Stomach (tissue), 9 donors: ENCODE results near the gene NPAS3. TPM values are rescaled to one million over a fixed set of nuclear protein-coding genes. Genes with fewer than 3 reads are reported as not detected.

Source experiments
- DNase-seq, 2 donors: peaks; one replicate each; pipeline versions ENCODE4 v3.0.0 to v3.0.0-alpha.2; 2013 to 2019
- H3K27ac ChIP-seq, 5 donors: fragments of 200-600 bp in 4 of 5; sonication (generic) in 4 of 5; one replicate each; pipeline ENCODE4 v1.5.1; 2013 to 2019; ENCODE audit warnings: mild to moderate bottlenecking in 1 of 5, moderate library complexity in 1 of 5
- H3K27me3 ChIP-seq, 3 donors: fragments of 200-600 bp; sonication (generic); one replicate each; pipeline ENCODE4 v1.5.1; 2017 to 2019; ENCODE audit warnings: mixed run types in 1 of 3
- H3K36me3 ChIP-seq, 4 donors: fragments of 200-600 bp; sonication (generic); 1 replicate in 3 of 4; 2 replicates in 1 of 4; pipeline ENCODE4 v1.5.1; 2016 to 2019
- H3K4me1 ChIP-seq, 4 donors: fragments of 200-600 bp; sonication (generic); one replicate each; pipeline ENCODE4 v1.5.1; 2016 to 2019
- H3K4me3 ChIP-seq, 4 donors: fragments of 200-600 bp; sonication (generic) in 3 of 4; one replicate each; pipeline ENCODE4 v1.5.1; 2016 to 2019; ENCODE audit warnings: mild to moderate bottlenecking in 1 of 4
- H3K9me3 ChIP-seq, 4 donors: fragments of 200-600 bp; sonication (generic); one replicate each; pipeline ENCODE4 v1.5.1; 2016 to 2019
- CTCF ChIP-seq, 7 experiments: fragments of 450-650 bp in 4 of 7; fragments of 200-600 bp in 3 of 7; sonication (generic) in 3 of 7; IDR thresholded peaks; one replicate each; pipeline ENCODE4 v1.5.1; 2016 to 2019; ENCODE audit warnings: antibody characterized with exemption in 7 of 7, control low read depth in 2 of 7, mild to moderate bottlenecking in 1 of 7
- EP300 ChIP-seq: sonication (generic); formaldehyde crosslinking; IDR thresholded peaks from one replicate; pipeline ENCODE4 v1.6.1; 2017; ENCODE audit warnings: antibody characterized with exemption
- POLR2A ChIP-seq, 4 donors: fragments of 450-650 bp; IDR thresholded peaks; one replicate each; pipeline ENCODE4 v1.6.1; 2016; ENCODE audit warnings: antibody characterized with exemption in 4 of 4, control low read depth in 2 of 4, mild to moderate bottlenecking in 1 of 4, moderate library complexity in 1 of 4
- POLR2AphosphoS5 ChIP-seq, 3 donors: sonication (generic); formaldehyde crosslinking; IDR thresholded peaks; one replicate each; pipeline ENCODE4 v1.6.1; 2016; ENCODE audit warnings: antibody characterized with exemption in 3 of 3
- WGBS, 5 donors: extraction: QIAGEN DNeasy Blood & Tissue Kit in 3 of 5; methylation state at CpG; one replicate each; pipeline versions ENCODE4 v1.1.5 to v1.1.7; 2013 to 2018; 5-methylcytosine and 5-hydroxymethylcytosine counted together
- intact Hi-C: fragments of 100-400 bp; cut with DNase I; formaldehyde crosslinking; loops from one replicate; pipeline ENCODE4 v1.15.1; 2023; ENCODE audit warnings: low total_unique reads
- polyA plus RNA-seq, 3 donors: library from polyadenylated mRNA; stranded (reverse); fragments of 200-250 nt; gene quantifications; one replicate each; pipeline ENCODE4 v1.2.3, GENCODE V29; 2013
- total RNA-seq, 5 donors: library from RNA; depleted of rRNA; stranded (reverse); fragments of >200 nt; gene quantifications; one replicate each; pipeline versions ENCODE4 v1.1.0 to v1.2.3, GENCODE V29; 2014 to 2016
- donor health status: healthy with polysubstance abuse.
- donor health status: Bipolar disorder and iron deficiency.
- donor health status: healthy.

The NPAS3 gene
- total and polyA plus RNA-seq, 8 donors, result under 0.01 to 7.9 (median 0.76) TPM; not detected in 1

- intact Hi-C loops, result no loop called here
- WGBS, 5 donors, result 58 to 77% (median 67%) methylated on average over 4 of the region's 4 CpGs
Observed at GRCh38 chr14:33120966-33121365, 182.3 kb downstream of the NPAS3 start.

GRCh38 chr14:33123281-33123680 is 184.6 kb downstream of the NPAS3 start:
- Histone ChIP-seq H3K4me1 (no peaks in the 10 kb centered on the region), H3K9me3 (no peaks in the 10 kb centered on the region), H3K27me3 (no peaks in the 10 kb centered on the region), H3K36me3 (no peaks in the 10 kb centered on the region), H3K4me3 (no peak overlapping the region), H3K27ac (no peak overlapping the region)
- TF ChIP-seq EP300 (no peak), CTCF (IDR thresholded peaks at IDR 0.05) (no peak), POLR2AphosphoS5 (IDR thresholded peaks at IDR 0.05) (no peak), POLR2A (IDR thresholded peaks at IDR 0.05) (no peak)
- WGBS, 5 donors, result 51 to 90% (median 74%) methylated on average over 2 of the region's 2 CpGs
- intact Hi-C loops, result no loop called here
- DNase-seq, result no peak

More at GRCh38 chr14:33120966-33121365, 182.3 kb downstream of the NPAS3 start:
- no peak overlapping the region for H3K4me3 ChIP-seq
- H3K36me3 ChIP-seq, result no peaks in the 10 kb centered on the region
- TF ChIP-seq CTCF (IDR thresholded peaks at IDR 0.05) (no peak), POLR2A (IDR thresholded peaks at IDR 0.05) (no peak), POLR2AphosphoS5 (IDR thresholded peaks at IDR 0.05) (no peak), EP300 (no peak)
- no peak for DNase-seq
- no peaks in the 10 kb centered on the region for H3K4me1 ChIP-seq
- H3K27ac ChIP-seq, result no peak overlapping the region
- no peaks in the 10 kb centered on the region for H3K27me3 ChIP-seq
- H3K9me3 ChIP-seq, result no peaks in the 10 kb centered on the region

- H3K36me3 ChIP-seq, result no peaks in the 10 kb centered on the region
- H3K4me3 ChIP-seq, result no peak overlapping the region
- intact Hi-C loops, result no loop called here
- no peak for TF ChIP-seq POLR2AphosphoS5 (IDR thresholded peaks at IDR 0.05)
- TF ChIP-seq EP300, result no peak
- TF ChIP-seq CTCF (IDR thresholded peaks at IDR 0.05), result no peak
- no peak for TF ChIP-seq POLR2A (IDR thresholded peaks at IDR 0.05)
- no peaks in the 10 kb centered on the region for H3K27me3 ChIP-seq
- H3K9me3 ChIP-seq, result no peaks in the 10 kb centered on the region
- H3K4me1 ChIP-seq, result no peaks in the 10 kb centered on the region
- no peak for DNase-seq
- WGBS, 5 donors, result 89 to 93% (median 91%) methylated on average over 1 of the region's 1 CpG
- H3K27ac ChIP-seq, result no peak overlapping the region
Observed at GRCh38 chr14:33126433-33126832, 187.8 kb downstream of the NPAS3 start.

- DNase-seq, result no peak
- Histone ChIP-seq H3K4me1 (no peaks in the 10 kb centered on the region), H3K9me3 (no peaks in the 10 kb centered on the region), H3K27ac (no peak overlapping the region), H3K4me3 (no peak overlapping the region), H3K36me3 (no peaks in the 10 kb centered on the region), H3K27me3 (no peaks in the 10 kb centered on the region)
- WGBS, 5 donors, result 59 to 86% (median 63%) methylated on average over 1 of the region's 1 CpG
- intact Hi-C loops, result no loop called here
- TF ChIP-seq EP300, result no peak
- no peak for TF ChIP-seq POLR2AphosphoS5 (IDR thresholded peaks at IDR 0.05)
- no peak for TF ChIP-seq POLR2A (IDR thresholded peaks at IDR 0.05)
- TF ChIP-seq CTCF (IDR thresholded peaks at IDR 0.05), result no peak
Observed at GRCh38 chr14:33127531-33127930, 188.9 kb downstream of the NPAS3 start.
